Measurements from ENCODE around the gene EFHC1. TPM values are rescaled to one million over a fixed set of nuclear protein-coding genes. Genes with fewer than 3 reads are reported as not detected.
A peak's percentile ranks its signal among the peaks of the same experiment; 100 is the strongest.

EFHC1 gene
- total and polyA plus RNA-seq, 12 donors, result 3.3 to 14.3 (median 5.8) TPM

- Histone ChIP-seq H3K36me3 (peaks cover 0 to 5% (median 0%) of the 10 kb centered on the region in 9 donors), H3K27ac (no peak overlapping the region), H3K9me3 (no peaks in the 10 kb centered on the region), H3K4me3 (no peak overlapping the region), H3K27me3 (no peaks in the 10 kb centered on the region), H3K4me1 (no peaks in the 10 kb centered on the region)
- intact Hi-C loops (cut with DNase I), result no loop called here
- 96 to 97% methylated on average over 4 of the region's 4 CpGs for WGBS, 2 donors
- no peak for ATAC-seq
- TF ChIP-seq CTCF (IDR thresholded peaks at IDR 0.05), result no peak
- no peak for DNase-seq
These were observed 54.0 kb downstream of the EFHC1 start for GRCh38 chr6:52474173-52474572.

- WGBS, 2 donors, result 29 to 42% methylated on average over 2 of the region's 2 CpGs
- no peak overlapping the region for H3K4me3 ChIP-seq
- no peak for TF ChIP-seq CTCF (IDR thresholded peaks at IDR 0.05)
- H3K27me3 ChIP-seq, result no peaks in the 10 kb centered on the region
- intact Hi-C loops (cut with DNase I), result no loop called here
- ATAC-seq (no peak), DNase-seq (no peak)
- H3K36me3 ChIP-seq, result peaks cover 0 to 15% (median 0%) of the 10 kb centered on the region in 9 donors
- H3K4me1 ChIP-seq, result no peaks in the 10 kb centered on the region
- no peaks in the 10 kb centered on the region for H3K9me3 ChIP-seq
- no peak overlapping the region for H3K27ac ChIP-seq
These were observed 55.2 kb downstream of the EFHC1 start for GRCh38 chr6:52475307-52475706.

GRCh38 chr6:52482903-52483670 lies 62.9 kb downstream of the EFHC1 start:
- Histone ChIP-seq H3K27me3 (no peaks in the 10 kb centered on the region), H3K4me1 (peaks cover 0 to 3% (median 0%) of the 10 kb centered on the region in 9 donors), H3K4me3 (no peak overlapping the region), H3K36me3 (peaks cover 0 to 12% (median 0%) of the 10 kb centered on the region in 9 donors), H3K27ac (no peak overlapping the region), H3K9me3 (no peaks in the 10 kb centered on the region)
- DNase-seq (no peak), ATAC-seq (peak in 4 of 8 donors; percentile 31 to 46 (median 40))
- intact Hi-C loops (cut with DNase I), result no loop called here
- TF ChIP-seq CTCF (IDR thresholded peaks at IDR 0.05), result no peak
- WGBS, 2 donors, result 78 to 83% methylated on average over 7 of the region's 7 CpGs

- H3K9me3 ChIP-seq, result no peaks in the 10 kb centered on the region
- intact Hi-C loops (cut with DNase I), result no loop called here
- H3K4me1 ChIP-seq, result peaks cover 0 to 3% (median 0%) of the 10 kb centered on the region in 9 donors
- ATAC-seq (no peak), DNase-seq (no peak)
- no peak overlapping the region for H3K27ac ChIP-seq
- H3K36me3 ChIP-seq, result peaks cover 0 to 12% (median 0%) of the 10 kb centered on the region in 9 donors
- TF ChIP-seq CTCF (IDR thresholded peaks at IDR 0.05), result no peak
- no peaks in the 10 kb centered on the region for H3K27me3 ChIP-seq
- 84 to 86% methylated on average over 3 of the region's 3 CpGs for WGBS, 2 donors
- H3K4me3 ChIP-seq, result no peak overlapping the region
These were observed 63.5 kb downstream of the EFHC1 start for GRCh38 chr6:52483671-52484003.
